PC-9 (cell line): ENCODE measurements around the gene OPTC. TPM values are rescaled to one million over a fixed set of nuclear protein-coding genes. Genes with fewer than 3 reads are reported as not detected.

ENCODE experiments used
- BruUV-seq: library from RNA; stranded (reverse); fragments of 400-500 nt; replicated peaks from 2 replicates; lab custom pipeline; 2021; lab: Mats Ljungman, UMichigan
- CTCF ChIA-PET: fragments of 300-600 bp; sonication (Branson Sonifier 250); formaldehyde crosslinking; loops from one replicate; lab custom pipeline; 2022; ENCODE audit warnings: antibody characterized with exemption; lab: Charles Lee
- POLR2A ChIA-PET: fragments of 300-600 bp; sonication (Branson Sonifier 250); formaldehyde crosslinking; loops from one replicate; lab custom pipeline; 2022; ENCODE audit warnings: antibody characterized with exemption; ENCODE audit not compliant: unreplicated experiment; lab: Charles Lee
- DNase-seq, 2 experiments: peaks; one replicate each; pipeline versions ENCODE4 v3.0.0 to v3.0.0-alpha.2; 2015 to 2022; ENCODE audit warnings: mixed read lengths in 1 of 2
- H2AFZ ChIP-seq: fragments of 200-600 bp; sonication (generic); 2 replicates; pipeline ENCODE4 v1.8.1; 2017; ENCODE audit warnings: antibody characterized with exemption
- H3F3A ChIP-seq: fragments of 200-600 bp; sonication (generic); 2 replicates; pipeline ENCODE4 v1.8.1; 2017; ENCODE audit warnings: antibody characterized with exemption, mild to moderate bottlenecking, low read depth; ENCODE audit not compliant: insufficient read depth
- H3K27ac ChIP-seq: fragments of 200-600 bp; sonication (generic); 2 replicates; pipeline ENCODE4 v1.6.1; 2016; ENCODE audit warnings: mixed run types
- H3K27me3 ChIP-seq: fragments of 200-600 bp; sonication (generic); 2 replicates; pipeline ENCODE4 v1.6.1; 2016; ENCODE audit warnings: low read depth, mixed run types; ENCODE audit not compliant: insufficient read depth
- H3K36me3 ChIP-seq: fragments of 200-600 bp; sonication (generic); 2 replicates; pipeline ENCODE4 v1.6.1; 2016; ENCODE audit warnings: low read depth, mixed run types
- H3K4me1 ChIP-seq: fragments of 200-600 bp; sonication (generic); replicated peaks from 2 replicates; pipeline ENCODE4 v1.6.1; 2016; ENCODE audit warnings: mixed run types; ENCODE audit not compliant: insufficient read depth
- H3K4me2 ChIP-seq: fragments of 200-600 bp; sonication (generic); 2 replicates; pipeline ENCODE4 v1.6.1; 2017; ENCODE audit warnings: mixed run types
- H3K4me3 ChIP-seq: fragments of 200-600 bp; sonication (generic); 2 replicates; pipeline ENCODE4 v1.6.1; 2016; ENCODE audit warnings: mixed run types
- H3K79me2 ChIP-seq: fragments of 200-600 bp; sonication (generic); 2 replicates; pipeline ENCODE4 v1.6.1; 2017; ENCODE audit warnings: low read depth, mixed run types
- H3K9me2 ChIP-seq: fragments of 200-600 bp; sonication (generic); 2 replicates; pipeline ENCODE4 v1.8.1; 2017; ENCODE audit warnings: mild to moderate bottlenecking; ENCODE audit not compliant: insufficient read depth
- H3K9me3 ChIP-seq: fragments of 200-600 bp; sonication (generic); 2 replicates; pipeline ENCODE4 v1.8.1; 2016; ENCODE audit warnings: low read depth; ENCODE audit not compliant: insufficient read depth
- H4K20me1 ChIP-seq: fragments of 200-600 bp; sonication (generic); 2 replicates; pipeline ENCODE4 v1.8.1; 2017; ENCODE audit not compliant: insufficient read depth
- CTCF ChIP-seq: fragments of 200-600 bp; sonication (generic); conservative IDR thresholded peaks from 2 replicates; pipeline ENCODE4 v1.6.1; 2017; ENCODE audit warnings: mixed run types, antibody characterized with exemption, mild to moderate bottlenecking, moderate library complexity
- EZH2 ChIP-seq: fragments of 200-600 bp; sonication (generic); IDR thresholded peaks from 2 replicates; pipeline ENCODE4 v1.8.0; 2017; ENCODE audit warnings: antibody characterized with exemption, low read depth
- intact Hi-C: fragments of 100-400 bp; cut with micrococcal nuclease; formaldehyde crosslinking; loops from one replicate; pipeline ENCODE4 v1.10.0; 2022; ENCODE audit not compliant: unreplicated experiment
- total RNA-seq: library from RNA; stranded (reverse); gene quantifications from 2 replicates; pipeline ENCODE4 v1.2.3, GENCODE V29; 2021

The OPTC gene
- total RNA-seq, 1 experiment from 2014 or later = not detected

- Histone ChIP-seq H3K4me2 (peak overlapping the region; percentile 70), H3K79me2 (no peaks in the 10 kb centered on the region), H3K9me2 (no peaks in the 10 kb centered on the region), H4K20me1 (no peaks in the 10 kb centered on the region), H3K4me1 (peaks cover 32% of the 10 kb centered on the region), H3K27me3 (no peaks in the 10 kb centered on the region), H3K9me3 (no peaks in the 10 kb centered on the region), H2AFZ (no peak overlapping the region), H3K4me3 (no peak overlapping the region), H3K36me3 (no peaks in the 10 kb centered on the region), H3F3A (peaks cover 23% of the 10 kb centered on the region; the same call in 1 of the 2 replicates), H3K27ac (peak overlapping the region; percentile 40)
- no TSS peak for BruUV-seq
- ChIA-PET POLR2A (interaction anchor here (0.6 to 0.9 kb wide), 3 partner anchors 19 to 31 kb away, joined by 3 to 7 read pairs (median 4); no protein-coding TSS in a partner anchor), CTCF (interaction anchor here (0.5 kb wide), 1 partner anchor 22 kb away, joined by 10 read pairs; no protein-coding TSS in a partner anchor)
- intact Hi-C loops = no loop called here
- TF ChIP-seq CTCF (no peak), EZH2 (no peak)
- no peak for DNase-seq
Measured at GRCh38 chr1:203527013-203527412, 33.1 kb downstream of the OPTC start.

GRCh38 chr1:203528063-203528462, 34.1 kb downstream of the OPTC start:
- Histone ChIP-seq H3K36me3 (no peaks in the 10 kb centered on the region), H3K4me3 (no peak overlapping the region), H3K27me3 (no peaks in the 10 kb centered on the region), H3K9me3 (no peaks in the 10 kb centered on the region), H3K79me2 (no peaks in the 10 kb centered on the region), H3K4me2 (no peak overlapping the region), H3K27ac (no peak overlapping the region), H3K9me2 (no peaks in the 10 kb centered on the region), H2AFZ (no peak overlapping the region), H3K4me1 (peaks cover 32% of the 10 kb centered on the region), H4K20me1 (no peaks in the 10 kb centered on the region), H3F3A (peaks cover 23% of the 10 kb centered on the region; the same call in 1 of the 2 replicates)
- no TSS peak for BruUV-seq
- POLR2A ChIA-PET = interaction anchor here (0.7 kb wide), 1 partner anchor 103 kb away, joined by 36 read pairs; no protein-coding TSS in a partner anchor
- no peak for DNase-seq
- intact Hi-C loops = no loop called here
- CTCF ChIA-PET = interaction anchor here (0.7 kb wide), 1 partner anchor 11 kb away, joined by 3 read pairs; no protein-coding TSS in a partner anchor
- TF ChIP-seq EZH2 (no peak), CTCF (no peak)

GRCh38 chr1:203528976-203529835, 35.3 kb downstream of the OPTC start:
- Histone ChIP-seq H3K9me2 (no peaks in the 10 kb centered on the region), H3K36me3 (no peaks in the 10 kb centered on the region), H3K4me1 (peaks cover 43% of the 10 kb centered on the region), H2AFZ (no peak overlapping the region), H3K9me3 (no peaks in the 10 kb centered on the region), H4K20me1 (no peaks in the 10 kb centered on the region), H3K4me2 (no peak overlapping the region), H3K27ac (no peak overlapping the region), H3K27me3 (no peaks in the 10 kb centered on the region), H3K79me2 (no peaks in the 10 kb centered on the region), H3K4me3 (no peak overlapping the region), H3F3A (peaks cover 33% of the 10 kb centered on the region; the same call in 1 of the 2 replicates)
- intact Hi-C loops = no loop called here
- ChIA-PET CTCF (no interaction called here), POLR2A (no interaction called here)
- DNase-seq = no peak
- TF ChIP-seq EZH2 (no peak), CTCF (no peak)
- no TSS peak for BruUV-seq
